Hepatocyte (in vitro differentiated cells): Measurements from ENCODE around the gene GNAL. TPM values are rescaled to one million over a fixed set of nuclear protein-coding genes. Genes with fewer than 3 reads are reported as not detected.
A peak's percentile ranks its signal among the peaks of the same experiment; 100 is the strongest.

ENCODE experiments used
- DNase-seq: peaks from one replicate; pipeline ENCODE4 v3.0.0-alpha.2; 2016; ENCODE audit warnings: low spot score
- H2AFZ ChIP-seq: fragments of 200-600 bp; sonication (generic); 2 replicates; pipeline ENCODE4 v1.6.0; 2016; ENCODE audit warnings: antibody characterized with exemption, mild to moderate bottlenecking
- H3K27ac ChIP-seq: fragments of 200-600 bp; sonication (generic); 2 replicates; pipeline ENCODE4 v1.5.1; 2016; ENCODE audit warnings: mild to moderate bottlenecking
- H3K27me3 ChIP-seq: fragments of 200-600 bp; sonication (generic); 2 replicates; pipeline ENCODE4 v1.6.1; 2016
- H3K36me3 ChIP-seq: fragments of 200-600 bp; sonication (generic); replicated peaks from 2 replicates; pipeline ENCODE4 v1.5.1; 2016; ENCODE audit warnings: low read depth; ENCODE audit not compliant: insufficient read depth
- H3K4me1 ChIP-seq: fragments of 200-600 bp; sonication (generic); 2 replicates; pipeline ENCODE4 v1.5.1; 2016; ENCODE audit warnings: mild to moderate bottlenecking, moderate library complexity; ENCODE audit not compliant: insufficient read depth
- H3K4me2 ChIP-seq: fragments of 200-600 bp; sonication (generic); 2 replicates; pipeline ENCODE4 v1.6.0; 2016
- H3K4me3 ChIP-seq: fragments of 200-600 bp; sonication (generic); 2 replicates; pipeline ENCODE4 v1.5.1; 2016; ENCODE audit warnings: mild to moderate bottlenecking
- H3K79me2 ChIP-seq: fragments of 200-600 bp; sonication (generic); 2 replicates; pipeline ENCODE4 v1.6.0; 2017; ENCODE audit warnings: mild to moderate bottlenecking
- H3K9me2 ChIP-seq: fragments of 200-600 bp; sonication (generic); replicated peaks from 2 replicates; pipeline ENCODE4 v1.6.0; 2017; ENCODE audit warnings: mild to moderate bottlenecking; ENCODE audit not compliant: insufficient read depth
- H3K9me3 ChIP-seq: fragments of 200-600 bp; sonication (generic); 2 replicates; pipeline ENCODE4 v1.5.1; 2016; ENCODE audit warnings: low read depth, mild to moderate bottlenecking
- H4K20me1 ChIP-seq: fragments of 200-600 bp; sonication (generic); 2 replicates; pipeline ENCODE4 v1.6.0; 2016; ENCODE audit warnings: mild to moderate bottlenecking; ENCODE audit not compliant: insufficient read depth, poor library complexity, severe bottlenecking
- EZH2 ChIP-seq: fragments of 200-600 bp; sonication (generic); IDR thresholded peaks from 2 replicates; pipeline ENCODE4 v1.6.1; 2016; ENCODE audit warnings: antibody characterized with exemption, mild to moderate bottlenecking, borderline replicate concordance
- EZH2phosphoT487 ChIP-seq: fragments of 200-600 bp; sonication (generic); IDR thresholded peaks from one replicate; pipeline ENCODE4 v1.6.1; 2018; ENCODE audit warnings: antibody characterized with exemption, mild to moderate bottlenecking, low read depth, moderate library complexity; ENCODE audit not compliant: unreplicated experiment, severe bottlenecking
- WGBS: methylation state at CpG from one replicate; pipeline ENCODE4 v1.1.6; 2016; ENCODE audit warnings: low lambda C conversion rate; ENCODE audit errors: missing lambda C conversion rate; 5-methylcytosine and 5-hydroxymethylcytosine counted together
- polyA plus RNA-seq: library from polyadenylated mRNA; unstranded; fragments of >200 nt; fragmentation: Nextera tagmentation; extraction: Ambion mirVana; gene quantifications from 2 replicates; pipeline ENCODE4 v1.2.1, GENCODE V29; 2016
- total RNA-seq: library from RNA; depleted of rRNA; stranded (reverse); fragments of >200 nt; gene quantifications from 2 replicates; pipeline ENCODE4 v1.2.3, GENCODE V29; 2014
- TF ChIP-seq, protein P1 (sequence below): fragments of 200-600 bp; sonication (generic); IDR thresholded peaks from 2 replicates; pipeline ENCODE4 v1.5.1; 2016; ENCODE audit warnings: antibody characterized with exemption, mild to moderate bottlenecking; ENCODE audit not compliant: poor library complexity

Gene GNAL
- total and polyA plus RNA-seq, 2 experiments from 2014 or later, result 4.4 to 5.2 TPM

DNA sequence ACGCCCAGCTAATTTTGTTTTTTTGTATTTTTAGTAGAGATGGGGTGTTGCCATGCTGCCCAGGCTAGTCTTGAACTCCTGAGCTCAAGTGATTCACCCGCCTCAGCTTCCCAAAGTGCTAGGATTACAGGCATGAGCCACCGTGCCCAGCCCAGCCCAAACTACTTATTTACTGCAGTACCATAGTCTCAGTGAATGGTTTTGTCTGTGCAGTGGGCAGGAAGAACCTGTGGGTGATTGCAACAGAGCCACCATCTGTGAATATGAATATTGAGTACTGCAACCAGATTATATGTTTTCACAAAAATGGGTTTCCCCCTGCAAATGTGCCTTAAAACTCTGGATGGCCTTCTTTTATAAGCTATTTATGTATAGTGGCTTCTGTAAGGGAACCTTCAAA lies 210.0 kb downstream of the GNAL start:
- DNase-seq, result no peak
- no peaks in the 10 kb centered on the region for H4K20me1 ChIP-seq

DNA sequence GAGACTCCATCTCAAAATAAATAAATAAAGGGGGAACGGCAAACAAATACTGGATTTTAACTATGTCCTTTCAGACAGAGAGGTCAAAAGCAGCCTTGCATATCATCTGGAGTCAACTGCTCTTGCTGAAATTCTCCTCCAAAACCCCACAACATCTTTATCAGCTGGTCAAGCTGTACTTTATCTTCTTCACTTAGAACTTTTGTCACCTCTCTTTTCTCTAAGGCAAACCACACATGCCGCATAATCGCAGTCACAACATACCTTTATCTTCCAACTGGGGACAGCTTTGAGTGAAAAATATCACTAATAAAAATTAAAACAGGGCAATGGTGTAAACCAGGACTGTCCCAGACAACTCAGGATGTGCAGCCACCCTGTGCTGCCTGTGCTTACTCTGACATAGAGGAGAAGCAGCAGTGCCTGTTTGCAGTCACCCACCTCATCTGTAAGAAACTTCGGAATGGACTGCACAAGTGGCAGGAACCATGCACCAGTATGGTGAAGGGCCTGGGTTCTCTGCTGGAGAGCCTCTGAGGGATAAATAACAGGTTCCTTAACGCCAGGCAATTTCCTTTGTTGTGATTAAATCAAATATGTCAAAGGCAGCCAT lies 212.9 kb downstream of the GNAL start:
- TF ChIP-seq, protein P1, sequence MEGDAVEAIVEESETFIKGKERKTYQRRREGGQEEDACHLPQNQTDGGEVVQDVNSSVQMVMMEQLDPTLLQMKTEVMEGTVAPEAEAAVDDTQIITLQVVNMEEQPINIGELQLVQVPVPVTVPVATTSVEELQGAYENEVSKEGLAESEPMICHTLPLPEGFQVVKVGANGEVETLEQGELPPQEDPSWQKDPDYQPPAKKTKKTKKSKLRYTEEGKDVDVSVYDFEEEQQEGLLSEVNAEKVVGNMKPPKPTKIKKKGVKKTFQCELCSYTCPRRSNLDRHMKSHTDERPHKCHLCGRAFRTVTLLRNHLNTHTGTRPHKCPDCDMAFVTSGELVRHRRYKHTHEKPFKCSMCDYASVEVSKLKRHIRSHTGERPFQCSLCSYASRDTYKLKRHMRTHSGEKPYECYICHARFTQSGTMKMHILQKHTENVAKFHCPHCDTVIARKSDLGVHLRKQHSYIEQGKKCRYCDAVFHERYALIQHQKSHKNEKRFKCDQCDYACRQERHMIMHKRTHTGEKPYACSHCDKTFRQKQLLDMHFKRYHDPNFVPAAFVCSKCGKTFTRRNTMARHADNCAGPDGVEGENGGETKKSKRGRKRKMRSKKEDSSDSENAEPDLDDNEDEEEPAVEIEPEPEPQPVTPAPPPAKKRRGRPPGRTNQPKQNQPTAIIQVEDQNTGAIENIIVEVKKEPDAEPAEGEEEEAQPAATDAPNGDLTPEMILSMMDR, result no peak
- no peak for TF ChIP-seq EZH2phosphoT487
- no peak for TF ChIP-seq EZH2

More for the DNA sequence above, 210.0 kb downstream of the GNAL start:
- no peaks in the 10 kb centered on the region for H3K36me3 ChIP-seq
- H3K9me3 ChIP-seq, result no peaks in the 10 kb centered on the region
- H3K4me1 ChIP-seq, result peaks cover 9% of the 10 kb centered on the region
- no peak overlapping the region for H3K4me2 ChIP-seq
- no peak overlapping the region for H3K27ac ChIP-seq
- WGBS, result 92% methylated on average over 3 of the region's 3 CpGs
- TF ChIP-seq EZH2phosphoT487, result no peak
- TF ChIP-seq EZH2, result no peak
- TF ChIP-seq, protein P1, result no peak
- no peaks in the 10 kb centered on the region for H3K27me3 ChIP-seq
- H2AFZ ChIP-seq, result no peak overlapping the region
- H3K9me2 ChIP-seq, result no peaks in the 10 kb centered on the region
- H3K4me3 ChIP-seq, result no peak overlapping the region
- H3K79me2 ChIP-seq, result no peaks in the 10 kb centered on the region

DNA sequence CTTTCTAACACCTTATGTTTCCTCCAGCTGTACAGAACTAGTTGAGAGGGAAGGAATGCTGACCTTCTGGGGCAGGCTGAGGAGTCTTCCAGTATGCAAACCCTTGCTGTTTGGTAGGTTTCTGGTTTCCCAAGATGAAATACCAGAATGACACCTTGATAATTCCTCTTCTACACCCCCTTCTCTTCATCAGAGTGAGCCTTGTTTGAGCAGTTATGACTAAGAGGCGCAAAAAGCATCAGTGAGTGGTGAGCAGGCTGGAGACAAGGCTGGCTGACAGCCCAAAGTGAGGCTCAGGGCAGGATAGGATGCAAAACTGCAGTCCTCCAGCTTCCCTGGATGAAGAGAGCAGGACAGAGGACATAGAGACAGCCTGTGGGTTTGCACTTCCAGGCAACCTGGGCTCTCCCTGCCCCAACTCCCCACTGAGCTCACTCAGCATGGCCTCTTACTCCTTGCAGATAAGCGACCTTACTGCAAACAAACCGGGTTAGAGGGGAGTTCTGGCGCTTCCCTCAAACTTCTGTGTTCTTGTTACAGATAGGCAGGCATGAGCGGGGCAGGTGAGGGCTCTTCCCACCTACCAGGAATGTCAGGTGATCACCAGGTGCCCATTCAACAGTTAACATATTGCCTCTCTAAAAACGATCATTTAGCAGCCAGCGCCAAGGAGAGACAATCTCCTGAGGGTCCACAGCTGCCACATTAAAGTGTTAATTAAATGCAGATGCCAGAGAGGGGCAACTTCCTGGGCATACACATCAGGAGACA lies 213.6 kb downstream of the GNAL start:
- H3K27ac ChIP-seq, result peak overlapping the region; percentile 42
- peaks cover 21% of the 10 kb centered on the region for H3K4me1 ChIP-seq
- H3K27me3 ChIP-seq, result no peaks in the 10 kb centered on the region
- peaks cover 14% of the 10 kb centered on the region for H3K79me2 ChIP-seq
- H3K4me3 ChIP-seq, result no peak overlapping the region
- TF ChIP-seq, protein P1, result no peak
- no peak for TF ChIP-seq EZH2phosphoT487
- no peak for TF ChIP-seq EZH2
- no peak for DNase-seq
- no peaks in the 10 kb centered on the region for H4K20me1 ChIP-seq
- H3K9me3 ChIP-seq, result no peaks in the 10 kb centered on the region
- H2AFZ ChIP-seq, result no peak overlapping the region
- no peaks in the 10 kb centered on the region for H3K36me3 ChIP-seq
- H3K9me2 ChIP-seq, result no peaks in the 10 kb centered on the region
- 40% methylated on average over 7 of the region's 7 CpGs for WGBS
- peak overlapping the region; percentile 1 for H3K4me2 ChIP-seq

More for the DNA sequence above, 212.9 kb downstream of the GNAL start:
- H3K9me2 ChIP-seq, result no peaks in the 10 kb centered on the region
- no peaks in the 10 kb centered on the region for H3K9me3 ChIP-seq
- no peak overlapping the region for H2AFZ ChIP-seq
- H4K20me1 ChIP-seq, result no peaks in the 10 kb centered on the region
- WGBS, result 73% methylated on average over 5 of the region's 5 CpGs
- H3K27me3 ChIP-seq, result no peaks in the 10 kb centered on the region
- H3K79me2 ChIP-seq, result peaks cover 6% of the 10 kb centered on the region
- H3K4me3 ChIP-seq, result no peak overlapping the region
- H3K36me3 ChIP-seq, result no peaks in the 10 kb centered on the region
- peaks cover 14% of the 10 kb centered on the region for H3K4me1 ChIP-seq
- DNase-seq, result no peak
- H3K27ac ChIP-seq, result peak overlapping the region; percentile 42
- H3K4me2 ChIP-seq, result no peak overlapping the region
